ENCODE measurements around the gene KLHDC7B.

DNA sequence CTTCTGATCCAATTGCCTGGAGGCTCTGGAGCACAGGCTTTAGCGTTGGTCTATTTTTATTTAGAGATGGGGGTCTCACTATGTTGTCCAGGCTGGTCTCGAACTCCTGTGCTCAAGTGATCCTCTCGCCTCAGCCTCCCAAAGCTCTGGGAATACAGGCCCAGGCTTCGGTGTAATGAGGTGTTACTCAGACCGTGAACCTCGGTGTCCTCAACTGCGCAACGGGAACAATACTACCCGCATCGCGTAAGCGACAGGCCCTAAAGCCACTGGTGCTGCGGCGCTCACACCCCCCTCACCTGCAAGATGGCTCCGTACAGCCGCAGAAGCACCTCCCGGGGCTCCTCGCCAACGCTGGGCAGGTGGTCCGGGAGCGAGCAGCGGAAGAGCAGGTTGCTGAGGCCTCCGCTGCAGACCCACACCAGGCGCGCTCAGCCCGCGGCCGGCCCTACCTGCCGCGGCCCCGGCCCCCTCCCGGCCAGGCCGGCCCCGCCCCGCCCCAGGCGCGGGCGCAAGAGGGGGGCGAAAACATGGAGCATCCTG is 36.3 kb downstream of the KLHDC7B start:
- TF ChIP-seq, protein P1, sequence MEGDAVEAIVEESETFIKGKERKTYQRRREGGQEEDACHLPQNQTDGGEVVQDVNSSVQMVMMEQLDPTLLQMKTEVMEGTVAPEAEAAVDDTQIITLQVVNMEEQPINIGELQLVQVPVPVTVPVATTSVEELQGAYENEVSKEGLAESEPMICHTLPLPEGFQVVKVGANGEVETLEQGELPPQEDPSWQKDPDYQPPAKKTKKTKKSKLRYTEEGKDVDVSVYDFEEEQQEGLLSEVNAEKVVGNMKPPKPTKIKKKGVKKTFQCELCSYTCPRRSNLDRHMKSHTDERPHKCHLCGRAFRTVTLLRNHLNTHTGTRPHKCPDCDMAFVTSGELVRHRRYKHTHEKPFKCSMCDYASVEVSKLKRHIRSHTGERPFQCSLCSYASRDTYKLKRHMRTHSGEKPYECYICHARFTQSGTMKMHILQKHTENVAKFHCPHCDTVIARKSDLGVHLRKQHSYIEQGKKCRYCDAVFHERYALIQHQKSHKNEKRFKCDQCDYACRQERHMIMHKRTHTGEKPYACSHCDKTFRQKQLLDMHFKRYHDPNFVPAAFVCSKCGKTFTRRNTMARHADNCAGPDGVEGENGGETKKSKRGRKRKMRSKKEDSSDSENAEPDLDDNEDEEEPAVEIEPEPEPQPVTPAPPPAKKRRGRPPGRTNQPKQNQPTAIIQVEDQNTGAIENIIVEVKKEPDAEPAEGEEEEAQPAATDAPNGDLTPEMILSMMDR (IDR thresholded peaks at IDR 0.05; ENCODE audit: low read depth, low read length, poor library complexity, severe bottlenecking): no peak
- TF ChIP-seq EZH2phosphoT487 (IDR thresholded peaks at IDR 0.05; ENCODE audit: borderline replicate concordance, low read length): no peak

Data from DOHH2 (cell line).